Measurements from ENCODE around the gene NSD1.

Gene NSD1

GRCh38 chr5:177183142-177183541, 49.6 kb downstream of the NSD1 start:
- no peak for DNase-seq

- no peak for DNase-seq
Measured at GRCh38 chr5:177183766-177184360, 50.3 kb downstream of the NSD1 start.

- DNase-seq: no peak
Measured at GRCh38 chr5:177185993-177186392, 52.4 kb downstream of the NSD1 start.

- no peak for DNase-seq
Measured at GRCh38 chr5:177186645-177187044, 53.1 kb downstream of the NSD1 start.

- DNase-seq: no peak
Measured at GRCh38 chr5:177188775-177189174, 55.2 kb downstream of the NSD1 start.

GRCh38 chr5:177189416-177189815, 55.8 kb downstream of the NSD1 start:
- no peak for DNase-seq

GRCh38 chr5:177189965-177190364, 56.4 kb downstream of the NSD1 start:
- no peak for DNase-seq

- no peak for DNase-seq
Measured at GRCh38 chr5:177194268-177194667, 60.7 kb downstream of the NSD1 start.

- no peak for DNase-seq
Measured at GRCh38 chr5:177195307-177195952, 61.9 kb downstream of the NSD1 start.

- DNase-seq: no peak
Measured at GRCh38 chr5:177198738-177199137, 65.2 kb downstream of the NSD1 start.

GRCh38 chr5:177204281-177204680, 70.7 kb downstream of the NSD1 start:
- no peak for DNase-seq

- DNase-seq: no peak
Measured at GRCh38 chr5:177209610-177210009, 76.0 kb downstream of the NSD1 start.

- DNase-seq: no peak
Measured at GRCh38 chr5:177212242-177212641, 78.7 kb downstream of the NSD1 start.

GRCh38 chr5:177220576-177220975, 87.0 kb downstream of the NSD1 start:
- no peak for DNase-seq

GRCh38 chr5:177222269-177222668, 88.7 kb downstream of the NSD1 start:
- no peak for DNase-seq

GRCh38 chr5:177225798-177226197, 92.2 kb downstream of the NSD1 start:
- DNase-seq: no peak

GRCh38 chr5:177226860-177227259, 93.3 kb downstream of the NSD1 start:
- no peak for DNase-seq

- DNase-seq: no peak
Measured at GRCh38 chr5:177228751-177229150, 95.2 kb downstream of the NSD1 start.

- no peak for DNase-seq
Measured at GRCh38 chr5:177230660-177231059, 97.1 kb downstream of the NSD1 start.

GRCh38 chr5:177231479-177232250, 98.1 kb downstream of the NSD1 start:
- DNase-seq: no peak

- DNase-seq: no peak
Measured at GRCh38 chr5:177232358-177232757, 98.8 kb downstream of the NSD1 start.

GRCh38 chr5:177232761-177233160, 99.2 kb downstream of the NSD1 start:
- DNase-seq: no peak

GRCh38 chr5:177233206-177233605, 99.6 kb downstream of the NSD1 start:
- DNase-seq: no peak

- DNase-seq: no peak
Measured at GRCh38 chr5:177233802-177234201, 100.2 kb downstream of the NSD1 start.
